RKO (cell line): Measurements from ENCODE around the gene DUSP1.
"Not testable (repeated sequence)": the region's sequence is repeated elsewhere in the genome, so short reads cannot be mapped to it uniquely, and the experiment has no call there.

ENCODE experiments used
- DNase-seq: peaks from one replicate; pipeline ENCODE4 v3.0.0-alpha.2; 2016; ENCODE audit warnings: low spot score

Gene DUSP1, protein sequence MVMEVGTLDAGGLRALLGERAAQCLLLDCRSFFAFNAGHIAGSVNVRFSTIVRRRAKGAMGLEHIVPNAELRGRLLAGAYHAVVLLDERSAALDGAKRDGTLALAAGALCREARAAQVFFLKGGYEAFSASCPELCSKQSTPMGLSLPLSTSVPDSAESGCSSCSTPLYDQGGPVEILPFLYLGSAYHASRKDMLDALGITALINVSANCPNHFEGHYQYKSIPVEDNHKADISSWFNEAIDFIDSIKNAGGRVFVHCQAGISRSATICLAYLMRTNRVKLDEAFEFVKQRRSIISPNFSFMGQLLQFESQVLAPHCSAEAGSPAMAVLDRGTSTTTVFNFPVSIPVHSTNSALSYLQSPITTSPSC

DNA sequence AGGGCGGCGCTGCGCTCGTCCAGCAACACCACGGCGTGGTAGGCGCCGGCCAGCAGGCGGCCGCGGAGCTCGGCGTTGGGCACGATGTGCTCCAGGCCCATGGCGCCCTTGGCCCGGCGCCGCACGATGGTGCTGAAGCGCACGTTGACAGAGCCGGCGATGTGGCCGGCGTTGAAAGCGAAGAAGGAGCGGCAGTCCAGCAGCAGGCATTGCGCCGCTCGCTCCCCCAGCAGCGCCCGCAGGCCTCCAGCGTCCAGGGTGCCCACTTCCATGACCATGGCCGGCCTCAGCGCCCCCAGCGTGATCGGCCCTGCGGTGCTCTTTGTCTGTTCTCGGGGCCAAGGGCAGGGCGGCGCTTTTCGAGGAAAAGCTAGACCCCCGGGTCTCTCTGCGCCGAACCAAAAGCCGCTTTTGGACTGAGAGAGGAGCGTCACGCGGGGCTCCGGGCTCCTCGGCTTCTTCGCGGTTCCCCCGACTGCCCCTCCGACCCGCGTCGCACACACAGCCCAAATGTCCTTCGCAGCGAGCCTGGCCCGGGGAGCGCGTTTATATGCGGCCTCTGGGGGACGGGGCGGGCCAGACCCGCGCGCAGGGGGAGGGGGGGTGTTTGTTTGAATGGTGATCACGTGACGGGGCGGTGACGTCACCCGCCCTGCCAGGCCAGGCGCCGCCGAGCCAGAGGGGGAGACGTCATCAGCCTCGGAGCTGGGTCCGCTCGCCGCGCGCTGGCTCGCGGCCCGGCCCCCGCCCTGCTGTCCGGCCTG, at the start of gene DUSP1:
Gene DUSP1, minus strand, starts transcription at position 521 of the 764 bp plus-strand sequence. Its CDS starts 243 bp downstream, at position 278.
- DNase-seq, result peak; percentile 97

DNA sequence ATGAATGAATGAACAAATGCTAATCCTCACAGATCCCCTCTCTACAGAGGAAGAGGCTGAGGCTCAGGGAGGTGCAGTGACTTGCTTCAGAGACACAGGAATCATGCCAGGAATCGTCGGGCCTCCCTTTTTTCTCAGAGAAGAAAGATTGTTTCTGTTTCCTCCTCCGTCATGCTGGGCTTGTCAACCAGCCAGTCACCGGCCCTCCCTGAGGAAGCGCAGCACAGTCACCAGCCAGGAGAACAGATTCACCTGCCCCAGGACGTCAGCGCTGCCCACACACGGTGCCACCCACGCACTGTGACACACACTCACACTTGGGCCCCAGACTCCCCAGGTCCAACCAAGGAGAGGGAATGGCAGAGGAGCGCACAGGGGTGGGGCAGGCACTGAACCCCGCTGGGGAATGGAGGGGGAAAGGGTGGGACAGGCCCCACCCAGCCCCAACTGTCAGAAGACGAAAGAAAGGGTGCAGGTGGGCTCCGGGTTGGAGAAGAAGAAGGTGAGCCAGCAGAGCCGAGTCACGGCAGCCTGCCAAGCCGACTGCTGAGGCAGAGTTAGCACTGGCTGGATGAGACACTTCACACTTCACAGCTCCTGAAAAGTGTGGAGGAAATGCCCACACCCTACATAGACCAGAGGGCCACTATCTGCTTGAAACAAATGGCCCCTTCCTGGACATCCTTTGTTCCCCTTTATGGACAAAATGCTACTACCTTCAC, 49.2 kb upstream of the DUSP1 start:
- peak; percentile 80 for DNase-seq

DNA sequence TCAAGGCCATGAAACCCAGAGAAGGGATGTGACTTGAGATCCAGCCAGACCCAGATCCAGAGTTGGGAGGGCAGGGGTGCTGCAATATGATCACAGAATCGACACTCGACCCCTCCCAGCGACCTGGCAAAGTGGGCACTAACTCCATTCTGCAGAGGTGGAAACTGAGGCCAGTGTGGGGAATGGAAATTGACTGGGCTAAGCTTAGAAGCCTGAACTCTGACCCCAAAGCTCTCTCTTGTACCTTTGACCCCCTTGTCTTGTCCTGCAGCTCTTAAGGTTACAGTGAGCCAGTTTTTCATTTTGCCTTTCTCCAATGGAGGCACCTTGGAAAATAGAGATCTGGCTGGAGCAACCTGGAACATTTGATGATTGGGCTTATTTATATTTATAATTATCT, 48.6 kb upstream of the DUSP1 start:
- DNase-seq, result no peak

DNA sequence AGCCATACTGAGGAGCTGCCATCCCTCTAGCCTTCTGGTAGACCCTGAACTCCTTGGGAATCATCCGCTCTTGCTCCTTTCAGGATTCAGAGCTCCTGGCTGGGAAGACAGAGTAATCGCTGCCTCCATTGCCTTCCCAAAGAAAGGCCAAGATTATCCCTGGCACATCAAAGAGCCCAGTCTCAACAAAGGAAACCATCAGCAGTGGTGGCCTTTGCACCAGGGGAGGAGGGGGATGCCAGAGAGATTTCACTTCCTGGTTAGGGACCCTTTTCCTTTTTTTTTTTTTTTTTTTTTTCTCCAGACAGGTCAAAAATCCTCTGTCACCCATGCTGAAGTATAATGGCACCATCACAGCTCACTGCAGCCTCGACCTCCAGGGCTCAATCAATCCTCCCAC, 47.1 kb upstream of the DUSP1 start:
- DNase-seq, result no peak

DNA sequence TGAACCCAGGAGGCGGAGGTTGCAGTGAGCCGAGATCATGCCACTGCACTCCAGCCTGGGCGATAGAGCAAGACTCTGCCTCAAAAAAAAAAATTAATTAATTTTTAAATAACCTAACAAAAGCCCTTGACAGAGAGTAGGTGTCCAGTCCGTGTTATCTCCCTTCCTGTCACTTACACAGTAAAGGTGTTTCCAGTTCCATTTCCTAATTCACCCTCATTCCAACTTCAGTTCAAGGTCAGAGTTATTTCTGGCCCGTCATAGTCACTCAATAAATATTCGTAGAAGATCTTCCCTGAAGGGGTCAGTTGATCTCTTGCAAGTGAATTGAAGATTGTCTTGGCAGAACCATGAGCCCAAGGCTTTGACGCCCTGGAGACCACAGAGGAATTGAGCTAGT, 46.7 kb upstream of the DUSP1 start:
- no peak for DNase-seq

DNA sequence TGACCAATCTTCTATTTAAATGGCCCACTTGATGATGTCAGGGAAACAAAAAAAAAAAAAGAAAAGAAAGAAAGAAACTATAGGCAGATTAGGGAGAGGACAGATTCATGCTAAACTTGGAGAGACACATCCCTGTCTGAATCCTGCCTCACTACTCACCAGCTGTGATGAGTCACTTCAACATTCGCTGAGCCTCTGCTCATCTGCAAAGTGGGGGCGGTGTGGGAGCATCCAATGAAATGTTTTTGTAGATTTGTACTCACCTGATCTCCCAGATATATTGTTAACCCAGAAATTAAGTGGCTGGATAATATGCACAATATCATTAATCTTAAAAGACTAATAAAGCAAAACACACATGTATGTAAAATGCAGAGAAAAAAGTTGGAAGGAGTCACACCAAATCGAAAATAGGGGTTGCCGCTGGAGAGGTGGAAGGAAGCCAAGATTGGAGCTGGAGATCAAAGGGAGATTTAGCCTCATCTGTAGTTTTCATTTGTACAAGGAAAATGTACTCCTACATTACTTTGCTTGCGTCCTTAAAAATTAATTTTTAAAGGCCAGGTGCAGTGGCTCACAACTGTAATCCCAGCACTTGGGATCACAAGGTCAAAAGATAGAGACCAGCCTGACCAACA, 46.0 kb upstream of the DUSP1 start:
- peak; percentile 70 for DNase-seq

DNA sequence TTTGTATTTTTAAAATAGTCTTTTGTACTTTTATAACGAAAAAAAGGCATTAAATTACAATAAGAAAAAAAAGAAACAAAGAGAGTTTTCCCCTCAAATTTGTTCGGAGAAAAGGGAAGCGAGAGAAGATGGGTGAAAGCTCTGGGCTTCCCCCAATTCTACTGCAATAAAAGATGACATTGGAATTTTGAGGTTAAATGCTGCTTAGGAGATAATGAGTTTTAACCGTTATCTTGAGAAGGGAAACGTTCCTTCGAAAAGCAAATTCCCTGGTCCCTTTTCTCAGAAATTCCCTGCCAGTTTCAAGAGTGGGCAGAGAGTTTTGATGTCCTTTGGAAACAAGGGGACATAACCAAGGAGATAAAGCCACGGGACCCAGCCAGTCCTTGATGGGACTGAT, 44.6 kb upstream of the DUSP1 start:
- DNase-seq, result no peak

DNA sequence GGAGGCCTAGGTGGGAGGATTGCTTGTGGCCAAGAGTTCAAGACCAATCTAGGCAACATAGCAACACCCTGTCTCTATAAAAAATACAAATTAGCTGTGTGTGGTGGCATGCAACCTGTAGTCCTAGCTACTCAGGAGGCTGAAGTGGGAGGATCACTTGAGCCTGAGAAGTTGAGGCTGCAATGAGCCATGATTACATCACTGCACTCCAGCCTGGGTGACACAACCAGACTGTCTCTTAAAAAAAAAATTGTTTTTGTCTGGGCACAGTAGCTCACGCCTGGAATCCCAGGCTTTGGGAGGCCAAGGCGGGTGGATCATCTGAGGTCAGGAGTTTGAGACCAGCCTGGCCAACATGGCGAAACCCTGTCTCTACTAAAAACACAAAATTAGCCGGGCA, 40.0 kb upstream of the DUSP1 start:
- DNase-seq, result not testable (repeated sequence)

DNA sequence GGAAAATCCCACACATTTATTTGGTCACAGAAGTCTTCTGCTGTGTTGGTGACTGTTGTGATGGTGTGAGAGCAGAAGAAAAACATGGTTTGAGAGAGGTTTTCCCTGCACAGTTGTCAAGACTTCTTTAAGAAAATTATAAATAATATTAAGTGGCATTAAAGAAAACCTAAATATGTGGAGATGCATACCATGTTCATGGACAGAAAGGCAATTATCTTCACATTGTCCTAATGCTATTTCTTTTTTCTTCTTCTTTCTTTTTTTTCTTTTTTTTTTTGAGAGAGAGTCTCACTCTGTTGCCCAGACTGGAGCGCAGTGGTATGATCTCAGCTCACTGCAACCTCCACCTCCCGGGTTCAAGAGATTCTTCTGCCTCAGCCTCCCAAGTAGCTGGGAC, 38.8 kb upstream of the DUSP1 start:
- DNase-seq, result no peak

DNA sequence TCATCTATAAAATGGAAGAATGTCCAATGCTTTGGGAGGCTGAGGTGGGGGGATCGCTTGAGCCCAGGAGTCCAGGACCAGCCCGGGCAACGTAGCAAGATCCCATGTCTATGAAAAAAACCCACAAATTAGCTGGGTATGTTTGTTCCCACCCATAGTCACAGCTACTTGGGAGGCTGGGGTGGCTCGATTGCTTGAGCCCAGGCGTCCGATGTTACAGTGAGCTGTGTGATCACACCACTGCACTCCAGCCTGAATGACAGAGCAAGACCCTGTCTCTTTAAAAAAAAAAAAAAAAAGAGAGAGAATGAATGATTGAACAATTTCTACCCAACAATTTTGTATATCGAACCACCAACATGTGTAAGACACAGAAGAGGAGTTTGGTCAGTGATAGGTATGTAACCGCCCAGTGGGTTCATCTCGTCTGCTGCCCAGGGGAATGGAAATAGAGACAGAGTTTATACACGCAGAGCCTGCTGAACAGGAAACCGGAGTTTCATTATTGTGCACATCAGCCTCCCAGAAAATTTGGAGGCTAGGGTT, 36.8 kb upstream of the DUSP1 start:
- no peak for DNase-seq

DNA sequence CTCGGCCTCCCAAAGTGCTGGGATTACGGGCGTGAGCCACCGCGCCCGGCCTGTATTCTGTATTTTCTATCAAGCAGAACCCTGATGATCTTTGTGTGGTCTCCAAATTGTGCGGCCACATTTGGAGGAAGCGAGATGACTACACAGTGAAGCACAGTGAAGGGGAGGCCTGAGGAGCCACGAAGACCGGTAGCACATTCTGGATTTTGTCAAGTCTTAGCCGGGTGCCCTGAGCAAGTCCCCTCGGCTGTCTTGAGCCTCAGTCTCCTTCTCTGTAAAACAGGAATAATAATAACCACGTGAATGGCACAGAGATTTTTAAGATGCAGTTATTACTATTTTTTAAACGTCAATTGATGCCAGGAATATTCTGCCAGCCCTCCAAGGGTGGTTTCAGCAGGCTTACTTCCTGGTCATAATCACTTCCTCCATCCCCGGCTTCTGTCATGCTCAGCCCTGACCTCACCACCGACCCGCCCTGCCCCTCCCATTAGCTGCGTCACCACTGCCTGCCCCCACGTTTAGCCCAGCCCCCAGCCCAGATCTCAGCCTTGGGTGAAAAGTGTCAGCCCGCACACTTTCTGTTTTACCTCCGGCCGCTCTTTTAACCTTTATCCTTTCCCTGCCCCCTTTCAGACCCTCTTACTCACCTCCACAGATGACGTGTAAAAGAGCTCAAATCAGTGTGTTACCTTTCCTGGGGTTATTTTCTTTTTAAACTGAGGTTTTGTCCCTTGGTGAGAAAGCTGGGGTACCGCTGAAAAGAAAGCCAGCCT, 36.1 kb upstream of the DUSP1 start:
- DNase-seq, result peak; percentile 33

DNA sequence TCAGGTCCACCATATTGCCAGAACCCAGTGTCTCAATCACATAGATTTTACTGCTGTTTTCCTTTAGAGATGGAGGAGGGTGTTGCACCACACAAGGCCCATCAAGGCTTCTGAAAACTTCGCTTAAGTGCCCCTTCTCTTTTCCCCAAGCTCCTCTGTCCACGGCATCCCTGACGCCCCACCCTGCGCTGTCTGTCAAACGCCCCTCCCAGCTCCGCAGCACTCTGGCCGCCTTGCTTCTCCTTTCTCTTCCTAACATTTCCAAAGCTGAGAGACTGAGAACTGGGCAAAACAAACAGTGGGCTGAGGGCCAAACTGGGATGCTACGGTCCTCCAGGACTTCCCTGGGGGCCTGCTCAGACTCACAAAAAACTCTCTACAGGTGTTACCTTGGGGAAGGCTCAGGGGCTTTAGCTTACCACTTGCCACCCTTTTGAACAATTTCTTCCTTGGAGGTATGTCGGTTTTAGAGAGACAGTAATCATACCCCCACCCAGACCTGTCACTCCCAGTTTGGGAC, 34.8 kb upstream of the DUSP1 start:
- DNase-seq, result no peak

DNA sequence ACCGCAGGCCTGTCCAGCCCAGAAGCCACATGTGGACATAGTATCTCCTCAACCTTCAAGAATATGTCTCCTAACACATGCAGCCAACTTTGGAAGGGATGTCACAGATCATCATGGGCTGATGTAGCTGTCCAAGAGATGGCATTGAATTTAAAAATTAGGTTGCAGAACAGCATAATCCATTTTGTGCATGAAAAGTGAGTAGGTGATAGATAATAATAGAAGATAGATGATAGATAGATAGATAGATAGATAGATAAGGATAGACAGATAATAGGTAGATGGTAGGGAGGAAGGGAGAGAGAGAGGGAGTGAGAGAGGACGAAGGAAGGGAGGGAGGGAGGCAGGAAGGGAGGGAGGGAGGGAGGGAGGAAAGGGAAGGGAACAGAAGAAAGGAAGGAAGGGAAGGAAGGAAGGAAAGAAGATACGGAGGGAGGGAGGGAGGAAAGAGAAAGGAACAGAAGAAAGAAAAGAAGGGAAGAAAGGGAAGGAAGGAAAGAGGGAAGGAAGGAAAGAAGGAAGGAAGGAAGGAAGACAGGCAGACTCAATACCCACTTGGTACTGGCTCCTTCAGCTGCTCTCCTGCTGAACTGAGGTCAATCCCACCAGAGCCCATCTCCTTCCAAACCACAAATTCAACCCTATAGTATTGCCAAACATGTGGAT, 34.2 kb upstream of the DUSP1 start:
- no peak for DNase-seq

DNA sequence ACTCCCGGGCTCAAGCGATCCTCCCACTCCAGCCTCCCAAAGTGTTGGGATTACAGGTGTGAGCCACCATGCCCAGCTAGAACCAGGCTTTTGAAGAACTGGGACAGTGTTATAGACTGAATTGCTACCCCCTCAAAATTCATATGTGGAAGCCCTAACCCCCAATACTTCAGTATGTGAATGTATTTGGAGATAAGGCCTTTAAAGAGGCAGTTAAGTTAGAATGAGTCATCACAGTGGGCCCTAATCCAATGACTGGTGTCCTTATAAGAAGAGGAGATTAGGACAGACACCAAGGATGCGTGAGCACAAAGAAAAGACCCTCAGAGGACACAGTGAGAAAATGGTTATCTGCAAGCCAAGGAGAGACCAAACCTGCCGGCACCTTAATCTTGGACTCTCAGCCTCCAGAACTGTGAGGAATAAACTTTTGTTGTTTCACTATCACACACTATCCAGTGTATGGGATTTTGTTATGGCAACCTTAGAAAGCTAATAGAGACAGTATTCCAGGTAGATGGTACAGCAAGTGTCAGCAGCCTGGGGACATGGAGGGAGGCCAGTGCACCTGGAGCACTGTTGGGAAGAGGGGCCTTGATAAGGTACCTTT, 31.7 kb upstream of the DUSP1 start:
- no peak for DNase-seq

DNA sequence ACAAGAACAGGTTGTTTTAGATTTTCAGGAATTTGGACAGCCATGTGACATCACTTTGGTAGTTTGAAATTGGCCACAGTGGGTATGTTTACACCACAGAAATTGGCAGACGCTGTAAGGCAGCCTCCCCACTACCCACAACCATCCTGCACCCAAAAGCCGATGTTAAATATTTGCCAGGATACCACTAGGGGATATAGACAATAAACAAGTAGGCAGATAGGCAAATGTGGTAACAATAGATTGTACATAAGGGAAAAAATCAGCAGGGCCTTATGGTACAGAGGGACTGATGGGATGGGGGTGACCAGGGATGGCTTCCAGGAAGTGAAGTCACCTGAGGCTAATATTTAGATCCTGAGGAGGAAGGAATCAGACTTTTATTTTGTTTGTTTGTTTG, 31.1 kb upstream of the DUSP1 start:
- DNase-seq, result no peak

DNA sequence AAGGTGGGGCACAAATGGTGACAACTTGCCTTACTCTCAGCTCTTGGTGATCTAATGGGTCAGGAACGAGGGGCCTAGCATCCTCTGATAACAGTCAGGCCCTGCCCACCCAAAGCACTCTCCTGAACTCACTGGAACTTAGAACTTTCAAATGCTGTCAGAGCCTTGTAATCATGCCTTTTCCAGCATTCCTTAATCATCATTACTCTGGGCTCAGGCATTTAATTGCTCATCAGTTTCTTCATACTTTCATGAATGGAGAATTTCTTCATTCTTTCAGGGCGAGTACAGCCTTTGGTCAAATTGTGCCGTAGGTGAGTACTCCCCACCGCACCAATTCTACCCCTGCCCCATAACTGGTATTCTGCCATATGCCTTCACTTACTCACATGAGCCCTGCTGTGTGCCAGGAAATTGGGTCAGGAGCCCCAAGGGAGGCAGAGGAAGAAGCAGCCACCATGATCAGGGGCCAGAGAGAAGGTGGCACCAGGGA, 30.2 kb upstream of the DUSP1 start:
- DNase-seq, result peak; percentile 66

DNA sequence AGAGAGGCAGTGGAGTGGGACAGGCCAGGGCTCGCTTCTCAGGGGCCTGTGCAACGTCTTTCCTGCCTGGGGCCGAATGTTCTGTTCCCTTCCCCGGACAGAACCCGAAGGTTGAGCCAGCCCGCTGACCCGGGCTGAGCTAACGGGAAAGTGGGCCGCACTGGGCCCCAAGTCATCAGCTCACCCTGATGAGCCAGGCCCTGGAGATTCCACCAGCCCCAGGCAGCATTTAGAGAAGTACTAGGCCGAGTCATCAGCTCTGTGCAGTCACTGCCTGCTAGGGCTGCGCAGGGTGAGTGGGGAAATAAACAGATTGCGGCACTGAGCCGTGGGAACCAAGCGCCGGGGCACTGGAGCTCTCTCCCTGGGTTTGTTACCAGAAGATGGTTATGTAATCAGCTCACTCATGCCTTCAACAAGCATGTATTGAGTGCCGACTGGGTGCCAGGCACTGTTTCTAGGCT, 29.1 kb upstream of the DUSP1 start:
- no peak for DNase-seq

DNA sequence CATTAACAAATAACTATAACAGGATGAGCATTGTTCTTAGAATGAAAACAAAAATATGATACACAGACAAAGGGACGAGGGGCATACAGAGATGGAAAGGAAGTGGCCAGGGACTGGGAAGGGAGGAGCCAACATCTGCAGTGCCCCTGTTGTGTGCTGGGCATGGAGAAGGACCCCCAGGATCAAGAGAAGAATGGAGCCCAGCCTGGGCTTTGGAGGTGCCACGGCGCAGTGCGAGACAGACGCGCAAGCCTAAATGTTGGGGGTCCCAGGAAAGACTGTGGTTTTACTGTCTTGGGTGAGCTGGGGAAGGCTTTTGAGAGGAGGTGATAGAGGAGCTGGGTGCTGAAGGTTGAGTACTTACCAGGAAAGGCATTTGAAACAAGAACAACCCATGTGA, 28.4 kb upstream of the DUSP1 start:
- no peak for DNase-seq

DNA sequence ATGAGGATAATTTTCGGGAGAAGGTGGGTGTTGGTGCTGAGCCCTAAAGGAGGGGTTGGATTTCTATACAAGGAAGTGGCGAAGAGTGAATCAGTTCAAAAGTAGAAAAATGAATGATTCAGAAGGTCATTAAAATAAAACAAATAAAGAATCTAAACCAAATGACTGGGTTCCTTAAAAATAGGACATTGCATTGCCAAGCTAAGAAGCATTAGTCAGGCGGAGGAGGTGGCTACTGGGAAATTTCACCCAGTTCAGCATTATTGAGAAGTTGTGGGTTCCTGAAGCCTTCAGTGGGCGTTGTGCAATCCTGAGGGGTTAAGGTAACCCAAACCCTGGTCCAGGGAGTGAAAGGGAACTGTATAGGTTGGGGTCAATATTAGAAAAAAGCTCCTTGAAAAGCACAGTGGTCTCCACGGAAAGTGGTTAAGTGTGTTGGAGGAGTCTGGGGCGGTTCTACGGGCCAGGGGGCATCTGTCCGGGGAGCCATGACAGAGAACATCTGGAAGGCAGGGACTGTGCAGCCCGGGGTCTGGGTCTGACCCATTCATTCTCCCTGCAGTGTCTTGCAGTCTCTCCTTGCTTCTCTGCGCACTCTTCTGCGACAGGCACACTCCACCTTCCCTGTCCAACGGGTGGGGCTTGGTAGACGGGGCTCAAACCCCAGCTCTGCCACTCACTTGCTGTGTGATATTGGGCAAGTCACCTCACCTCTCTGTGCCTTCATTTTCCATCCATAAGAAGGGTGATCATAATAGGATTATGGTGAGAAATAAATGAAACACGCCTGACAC, 27.6 kb upstream of the DUSP1 start:
- DNase-seq, result peak; percentile 51
